Gastroesophageal sphincter (tissue), 3 donors: ENCODE results near the gene MRPL39.

ENCODE experiments used
- POLR2A ChIP-seq, 2 donors: fragments of 450-650 bp; IDR thresholded peaks; one replicate each; pipeline ENCODE4 v1.6.1; 2017; ENCODE audit warnings: antibody characterized with exemption in 2 of 2, mild to moderate bottlenecking in 2 of 2, moderate library complexity in 1 of 2
- POLR2AphosphoS5 ChIP-seq: sonication (generic); formaldehyde crosslinking; IDR thresholded peaks from one replicate; pipeline ENCODE4 v1.6.1; 2017; ENCODE audit warnings: antibody characterized with exemption
- TF ChIP-seq, protein P1 (sequence below), 4 experiments: fragments of 200-600 bp in 2 of 4; fragments of 450-650 bp in 2 of 4; sonication (generic) in 1 of 4; IDR thresholded peaks; one replicate each; pipeline ENCODE4 v1.5.1; 2017 to 2019; ENCODE audit warnings: antibody characterized with exemption in 4 of 4, mild to moderate bottlenecking in 2 of 4, moderate library complexity in 2 of 4

- TF ChIP-seq, protein P1, sequence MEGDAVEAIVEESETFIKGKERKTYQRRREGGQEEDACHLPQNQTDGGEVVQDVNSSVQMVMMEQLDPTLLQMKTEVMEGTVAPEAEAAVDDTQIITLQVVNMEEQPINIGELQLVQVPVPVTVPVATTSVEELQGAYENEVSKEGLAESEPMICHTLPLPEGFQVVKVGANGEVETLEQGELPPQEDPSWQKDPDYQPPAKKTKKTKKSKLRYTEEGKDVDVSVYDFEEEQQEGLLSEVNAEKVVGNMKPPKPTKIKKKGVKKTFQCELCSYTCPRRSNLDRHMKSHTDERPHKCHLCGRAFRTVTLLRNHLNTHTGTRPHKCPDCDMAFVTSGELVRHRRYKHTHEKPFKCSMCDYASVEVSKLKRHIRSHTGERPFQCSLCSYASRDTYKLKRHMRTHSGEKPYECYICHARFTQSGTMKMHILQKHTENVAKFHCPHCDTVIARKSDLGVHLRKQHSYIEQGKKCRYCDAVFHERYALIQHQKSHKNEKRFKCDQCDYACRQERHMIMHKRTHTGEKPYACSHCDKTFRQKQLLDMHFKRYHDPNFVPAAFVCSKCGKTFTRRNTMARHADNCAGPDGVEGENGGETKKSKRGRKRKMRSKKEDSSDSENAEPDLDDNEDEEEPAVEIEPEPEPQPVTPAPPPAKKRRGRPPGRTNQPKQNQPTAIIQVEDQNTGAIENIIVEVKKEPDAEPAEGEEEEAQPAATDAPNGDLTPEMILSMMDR (IDR thresholded peaks at IDR 0.05), result no peak
- TF ChIP-seq POLR2AphosphoS5, result no peak
- no peak for TF ChIP-seq POLR2A (IDR thresholded peaks at IDR 0.05)
Measured at GRCh38 chr21:25571726-25572121, 35.6 kb downstream of the MRPL39 start.
